RPMI7951 (cell line): ENCODE measurements around the gene ZNF32. TPM values are rescaled to one million over a fixed set of nuclear protein-coding genes. Genes with fewer than 3 reads are reported as not detected.
A peak's percentile ranks its signal among the peaks of the same experiment; 100 is the strongest.

ENCODE experiments used
- DNase-seq: peaks from one replicate; pipeline ENCODE4 v3.0.0-alpha.2; 2012; ENCODE audit warnings: low read depth
- total RNA-seq: library from RNA; depleted of rRNA; stranded (reverse); fragments of >200 nt; shearing (Covaris generic); gene quantifications from 2 replicates; pipeline ENCODE4 v1.2.3, GENCODE V29; 2014; rRNA removed

The ZNF32 gene
- 21.0 and 23.8 TPM in 2 replicates for total RNA-seq

GRCh38 chr10:43648398-43649184, at the start of gene ZNF32:
TSS of gene ZNF32 (minus strand) at chr10:43648881. CDS start at chr10:43646133, 2,748 bp downstream.
- peak; percentile 83 for DNase-seq

- no peak for DNase-seq
These were observed 49.5 kb upstream of the ZNF32 start for GRCh38 chr10:43698156-43698555.

GRCh38 chr10:43696909-43697483, 48.3 kb upstream of the ZNF32 start:
- no peak for DNase-seq

GRCh38 chr10:43695730-43696129, 47.0 kb upstream of the ZNF32 start:
- no peak for DNase-seq

- no peak for DNase-seq
These were observed 46.6 kb upstream of the ZNF32 start for GRCh38 chr10:43695321-43695720.

GRCh38 chr10:43694526-43694925, 45.8 kb upstream of the ZNF32 start:
- no peak for DNase-seq

DNA sequence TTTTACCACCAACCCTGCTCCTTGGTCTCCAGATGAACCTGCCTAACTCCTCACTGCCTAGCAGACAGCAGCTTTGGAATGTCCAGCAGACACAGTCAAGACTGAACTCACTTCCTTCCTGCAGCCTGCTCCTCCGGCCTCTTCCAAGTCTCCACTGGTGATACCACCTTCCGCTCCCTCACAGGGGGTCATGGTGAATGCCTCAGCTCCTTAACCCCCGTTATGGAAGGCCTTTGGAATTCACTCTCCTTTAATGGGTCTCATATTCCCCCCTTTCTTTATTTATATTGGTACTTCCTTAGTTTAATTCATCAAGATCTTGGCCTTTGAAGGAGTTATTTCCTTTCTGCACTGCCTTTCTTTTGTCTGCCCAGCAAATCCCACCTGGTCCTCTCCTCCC, 44.9 kb upstream of the ZNF32 start:
- DNase-seq, result no peak

DNA sequence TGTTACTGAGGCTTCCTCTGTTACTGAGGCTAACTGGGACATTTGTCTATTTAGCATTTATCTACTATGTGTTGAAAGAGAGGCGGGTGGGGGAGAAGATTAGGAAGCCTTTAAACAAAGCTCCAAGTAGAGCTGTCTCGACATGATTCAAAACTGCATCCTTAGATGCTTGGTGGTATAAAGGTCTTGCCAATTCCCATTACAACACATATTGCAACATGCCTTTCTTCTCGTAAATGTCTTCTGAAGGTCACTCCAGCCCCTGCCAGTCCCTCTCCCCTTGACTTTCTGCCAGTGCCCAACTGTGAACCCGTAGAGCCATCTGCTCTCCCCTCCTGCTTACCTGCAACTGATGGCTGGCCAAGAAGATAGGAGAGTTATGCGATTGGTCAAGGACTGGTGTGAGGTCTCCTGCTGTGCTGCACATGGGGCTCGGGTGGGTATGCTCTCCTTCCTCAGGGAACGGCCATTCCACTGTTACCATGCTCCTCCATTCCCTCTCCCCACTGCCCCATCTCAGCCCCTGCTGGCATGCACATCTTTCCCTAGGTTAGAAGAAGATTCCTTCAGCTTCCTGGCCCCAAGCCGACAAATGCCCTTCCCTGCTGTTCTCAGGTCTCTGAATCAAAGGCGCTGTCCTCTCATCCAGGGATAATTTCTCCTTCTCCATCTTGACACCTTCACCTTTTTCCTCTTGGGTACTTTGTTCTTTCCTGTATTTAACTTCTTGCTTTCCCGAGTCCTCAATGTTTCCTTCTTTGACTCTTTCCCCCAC, 43.6 kb upstream of the ZNF32 start:
- DNase-seq, result peak; percentile 36

DNA sequence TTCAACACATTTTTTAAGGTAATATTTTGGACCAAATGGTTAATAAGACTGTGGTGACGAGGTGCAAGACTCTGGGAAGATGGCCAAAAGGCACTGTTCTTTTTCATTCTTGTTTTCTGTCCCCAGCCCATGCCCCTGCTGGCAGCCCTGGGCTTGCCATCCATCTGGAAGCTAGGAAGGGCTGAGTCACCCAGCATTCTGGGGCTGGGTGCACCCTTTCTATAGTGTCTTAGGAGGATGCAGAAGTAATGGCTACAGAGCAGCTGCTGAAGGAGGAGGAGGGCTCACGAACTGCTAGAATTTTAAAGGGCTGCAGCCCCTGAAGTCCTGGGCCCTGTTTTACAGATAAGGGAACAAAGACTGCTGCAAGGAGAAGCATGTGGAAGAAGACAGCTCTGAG, 42.8 kb upstream of the ZNF32 start:
- peak; percentile 78 for DNase-seq

DNA sequence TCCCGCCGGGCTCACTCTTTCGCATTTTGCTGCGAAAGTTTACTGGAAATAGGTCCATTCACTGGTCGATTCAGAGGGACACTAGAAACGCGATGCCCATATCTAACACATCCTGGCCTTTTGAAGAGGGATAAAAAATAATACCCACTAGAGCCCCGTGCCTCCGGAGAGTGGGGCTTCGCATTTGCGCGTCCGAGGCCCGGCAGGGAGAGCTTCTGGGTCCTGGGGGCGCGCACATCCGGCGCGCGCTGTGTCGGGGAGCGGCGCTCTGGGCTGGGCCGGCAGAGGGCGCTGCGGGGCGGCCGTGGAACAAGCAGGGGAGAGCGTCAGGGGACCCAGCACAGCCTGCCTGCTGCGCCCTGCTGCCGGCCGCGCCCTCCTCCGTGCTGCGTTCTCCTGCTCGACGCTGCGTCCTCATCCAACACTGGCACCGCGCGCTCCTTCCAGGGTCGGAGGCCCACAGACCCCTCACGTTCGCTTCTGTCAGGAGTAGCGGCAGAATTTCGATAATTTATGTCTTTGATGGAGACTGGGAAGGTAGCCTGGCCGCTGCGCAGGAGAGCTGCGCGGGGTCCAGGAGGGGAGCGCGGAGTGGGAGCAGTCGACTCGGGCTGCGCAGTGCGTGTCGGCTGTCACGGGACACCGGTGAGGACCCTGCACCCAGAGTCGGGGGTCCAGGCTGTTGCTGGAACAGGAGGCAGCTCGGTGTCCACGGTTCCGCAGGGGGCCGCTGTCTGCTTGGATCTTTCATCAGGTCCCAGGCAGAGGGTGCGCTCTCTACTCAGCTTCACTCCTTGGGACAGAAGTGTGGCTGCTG, 41.5 kb upstream of the ZNF32 start:
- peak; percentile 79 for DNase-seq

- DNase-seq, result peak; percentile 51
These were observed 40.9 kb upstream of the ZNF32 start for GRCh38 chr10:43689618-43689954.

- DNase-seq, result no peak
These were observed 40.4 kb upstream of the ZNF32 start for GRCh38 chr10:43689007-43689491.

DNA sequence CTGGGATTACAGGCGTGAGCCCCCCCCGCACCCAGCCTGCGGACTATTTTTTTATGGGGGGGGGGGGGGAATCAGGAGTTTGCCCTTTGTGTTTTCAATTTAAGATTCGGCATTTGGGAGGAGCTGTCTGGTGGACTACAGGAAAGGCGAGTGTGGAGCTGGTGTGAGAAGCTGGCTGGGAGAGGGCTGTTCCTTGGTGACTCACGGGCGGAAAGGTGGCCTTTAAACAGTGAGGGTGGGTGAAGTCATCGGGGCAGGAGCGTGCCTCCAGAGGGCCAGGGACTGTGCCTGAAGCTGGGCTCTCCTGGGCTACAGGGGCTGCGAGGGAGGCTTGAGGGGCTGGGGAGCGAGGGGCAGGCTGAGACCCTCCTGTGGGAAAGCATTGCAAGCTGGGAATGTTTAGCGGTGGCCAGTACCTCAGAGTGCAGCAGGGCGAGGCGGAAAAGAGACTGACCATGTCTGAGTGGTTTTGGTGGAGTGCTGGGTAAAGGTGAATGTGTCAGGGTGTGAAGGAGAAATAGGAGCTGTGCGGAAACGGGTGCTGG, 39.7 kb upstream of the ZNF32 start:
- DNase-seq, result no peak

DNA sequence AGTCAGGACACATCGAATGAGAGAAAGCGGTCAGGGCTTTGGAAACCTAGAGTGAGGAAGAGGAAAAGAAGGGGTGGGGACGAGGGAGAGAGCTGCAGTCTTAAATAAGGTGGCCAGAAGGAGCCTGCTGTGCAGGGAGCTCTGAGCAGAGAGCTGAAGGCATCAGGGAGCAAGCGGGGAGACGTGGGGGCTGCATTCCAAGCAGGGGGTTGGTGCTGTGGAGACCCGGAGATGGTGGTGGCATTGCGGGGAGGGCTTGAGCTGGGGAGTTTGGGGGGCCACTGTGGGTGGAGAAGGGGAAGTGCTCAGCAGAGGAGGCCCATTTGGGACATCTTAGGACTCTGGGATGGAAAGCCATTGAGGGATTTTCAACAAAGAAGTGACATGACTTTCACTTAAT, 38.7 kb upstream of the ZNF32 start:
- DNase-seq, result no peak

- no peak for DNase-seq
These were observed 37.7 kb upstream of the ZNF32 start for GRCh38 chr10:43686414-43686813.

DNA sequence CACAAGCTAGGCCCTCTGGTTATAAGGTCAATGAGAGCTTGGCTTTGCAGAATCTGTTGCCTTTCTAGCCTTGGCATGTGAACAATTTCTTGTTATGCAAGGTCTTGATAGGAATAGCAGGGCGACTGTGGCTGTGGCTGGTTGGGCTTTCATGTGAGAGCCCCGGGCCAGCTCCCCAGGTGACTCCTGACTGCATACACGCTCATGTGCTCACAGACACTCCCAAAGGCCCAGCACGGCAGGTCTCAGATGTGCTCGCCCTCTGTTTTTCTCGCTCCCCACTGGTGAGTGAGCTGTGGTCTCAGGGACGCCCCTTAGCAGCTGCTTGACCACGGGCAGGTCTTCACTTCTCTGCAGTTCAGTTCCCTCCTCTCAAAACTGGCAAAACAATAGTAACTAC, 37.1 kb upstream of the ZNF32 start:
- no peak for DNase-seq

DNA sequence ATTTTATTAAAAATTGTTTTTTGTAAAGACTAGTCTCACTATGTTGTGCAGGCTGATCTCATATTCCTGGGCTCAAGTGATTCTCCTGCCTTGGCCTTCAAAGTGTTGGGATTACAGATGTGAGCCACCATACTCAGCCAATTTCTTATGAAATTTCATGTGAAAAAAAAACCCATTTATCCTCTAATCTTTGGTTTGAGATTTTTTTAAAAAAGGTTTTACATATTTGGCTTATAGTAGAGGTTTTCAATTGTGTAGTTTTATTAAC, 35.5 kb upstream of the ZNF32 start:
- no peak for DNase-seq

- no peak for DNase-seq
These were observed 35.0 kb upstream of the ZNF32 start for GRCh38 chr10:43683451-43684291.

GRCh38 chr10:43682956-43683355, 34.3 kb upstream of the ZNF32 start:
- no peak for DNase-seq

- no peak for DNase-seq
These were observed 33.0 kb upstream of the ZNF32 start for GRCh38 chr10:43681721-43682120.

- DNase-seq, result no peak
These were observed 32.5 kb upstream of the ZNF32 start for GRCh38 chr10:43681220-43681619.
